Heart left ventricle (tissue), 16 donors: Measurements from ENCODE around the gene TAC1. TPM values are rescaled to one million over a fixed set of nuclear protein-coding genes. Genes with fewer than 3 reads are reported as not detected.

Experiments
- ATAC-seq, 4 donors: fragments of 200-7000 bp; cut with Tn5 transposase; one replicate each; pipeline ENCODE4 v1.9.1; 2020 to 2022; ENCODE audit warnings: moderate library complexity in 4 of 4, mild to moderate bottlenecking in 3 of 4, moderate number of reproducible peaks in 1 of 4
- DNase-seq, 5 donors: peaks; one replicate each; pipeline ENCODE4 v3.0.0-alpha.2; 2020
- H3K27ac ChIP-seq, 12 donors: fragments of 200-600 bp; sonication (generic) in 4 of 12; one replicate each; pipeline versions ENCODE4 v1.5.0 to v1.8.0; 2016 to 2022; ENCODE audit warnings: mild to moderate bottlenecking in 2 of 12
- H3K27me3 ChIP-seq, 9 donors: fragments of 200-600 bp; sonication (generic) in 2 of 9; one replicate each; pipeline versions ENCODE4 v1.5.1 to v1.8.0; 2016 to 2022; ENCODE audit warnings: mild to moderate bottlenecking in 3 of 9
- H3K36me3 ChIP-seq, 9 donors: fragments of 200-600 bp; sonication (generic) in 2 of 9; one replicate each; pipeline versions ENCODE4 v1.5.0 to v1.8.0; 2018 to 2022; ENCODE audit warnings: mild to moderate bottlenecking in 2 of 9
- H3K4me1 ChIP-seq, 12 donors: fragments of 200-600 bp; sonication (generic) in 4 of 12; one replicate each; pipeline versions ENCODE4 v1.5.0 to v1.8.0; 2016 to 2022; ENCODE audit warnings: mild to moderate bottlenecking in 3 of 12
- H3K4me3 ChIP-seq, 12 donors: fragments of 200-600 bp; sonication (generic) in 4 of 12; one replicate each; pipeline versions ENCODE4 v1.5.0 to v1.8.0; 2017 to 2022; ENCODE audit warnings: mild to moderate bottlenecking in 9 of 12, moderate library complexity in 4 of 12
- H3K9me3 ChIP-seq, 12 donors: fragments of 200-600 bp; sonication (generic) in 4 of 12; one replicate each; pipeline versions ENCODE4 v1.5.0 to v1.8.0; 2016 to 2022; ENCODE audit warnings: mild to moderate bottlenecking in 1 of 12
- POLR2A ChIP-seq, 2 donors: fragments of 450-650 bp; IDR thresholded peaks; one replicate each; pipeline ENCODE4 v1.6.1; 2017; ENCODE audit warnings: antibody characterized with exemption in 2 of 2, mild to moderate bottlenecking in 2 of 2, moderate library complexity in 2 of 2
- WGBS, 4 donors: extraction: QIAGEN DNeasy Blood & Tissue Kit in 2 of 4; methylation state at CpG; one replicate each; pipeline versions ENCODE4 v1.1.5 to v1.1.7; 2013 to 2018; 5-methylcytosine and 5-hydroxymethylcytosine counted together
- intact Hi-C, 10 donors: fragments of 100-400 bp; cut with DNase I; formaldehyde crosslinking; loops; one replicate each; pipeline versions ENCODE4 v1.11.1 to v1.14.2; 2022
- polyA plus RNA-seq, 2 donors: library from polyadenylated mRNA; stranded (reverse); fragments of 200-250 nt; gene quantifications; one replicate each; pipeline ENCODE4 v1.2.3, GENCODE V29; 2013
- total RNA-seq, 9 donors: library from RNA; depleted of rRNA in 2 of 9; stranded (reverse); fragments of >200 nt in 2 of 9; fragmentation: NEBNext Ultra II Directional in 3 of 9; extraction: Animal tissue kit (Norgen Biotek cat#: 25700) in 3 of 9; gene quantifications; one replicate each; pipeline versions ENCODE4 v1.1.0 to v1.2.4, GENCODE V29; 2016 to 2023
- TF ChIP-seq, protein P1 (sequence below), 12 donors: fragments of 200-600 bp; sonication (generic) in 4 of 12; IDR thresholded peaks; one replicate each; pipeline versions ENCODE4 v1.5.0 to v1.8.0; 2018 to 2022; ENCODE audit warnings: antibody characterized with exemption in 12 of 12, mild to moderate bottlenecking in 5 of 12
- donor health status: ischemic (EF 13 %, LVEDD 7.1; RV severe dilation, severe dysfunction).
- donor health status: healthy with polysubstance abuse.
- donor health status: DM: no; HTN: yes; CAD: no.
- donor health status: DM: no; HTN: no; CAD: no.
- donor health status: ischemic (EF 25% LVEDD 6.9; RV normal size, moderate dysfunction).
- donor health status: ischemic (EF 25% LVEDD 5.7; RV mildly dilated, moderate dysfunction).
- donor health status: healthy.
- donor health status: DM: yes; HTN: yes; CAD: no.
- donor health status: ischemic (EF 35%, LVEDD 5.7; RV mildly dilated, moderate dysfunction).
- donor health status: nonischemic (EF 11% LVEDD 7.7; RV severe dilation, severe dysfunction).
- donor health status: DM: yes; HTN: yes; CAD: no.
- donor health status: PGD.
- donor health status: ischemic (EF 29% LVEDD 5.4; RV normal size, mild dysfunction).
- donor health status: nonischemic (EF 23%, LVEDD 6.1; RV moderate dilation, normal function).

Gene TAC1
- total and polyA plus RNA-seq, 11 donors, result 0.84 TPM; not detected in 10

DNA sequence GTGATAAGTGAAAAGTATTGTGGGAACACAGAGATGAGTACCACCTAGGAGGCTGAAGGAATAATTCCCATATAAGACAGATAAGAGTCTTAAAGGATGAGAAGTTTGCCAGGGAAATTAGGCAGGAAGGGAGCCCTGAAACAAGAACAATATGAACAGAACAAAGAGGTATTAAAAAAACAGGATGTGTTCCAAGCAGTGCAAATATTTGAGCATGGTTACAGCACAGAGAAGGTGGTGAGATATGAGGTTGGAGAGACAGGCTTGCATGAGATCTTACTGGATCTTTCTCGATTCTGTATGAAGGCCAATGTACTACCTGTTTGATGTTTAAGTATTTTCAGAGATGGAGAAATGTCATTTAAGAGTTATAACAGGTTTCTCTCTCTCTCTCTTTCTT is 20.3 kb downstream of the TAC1 start:
- H3K27me3 ChIP-seq, result no peaks in the 10 kb centered on the region
- DNase-seq (no peak), ATAC-seq (no peak)
- no peaks in the 10 kb centered on the region for H3K36me3 ChIP-seq
- peaks cover 0 to 4% (median 0%) of the 10 kb centered on the region in 12 donors for H3K9me3 ChIP-seq
- WGBS, 4 donors, result 55 to 71% (median 61%) methylated on average over 1 of the region's 1 CpG
- intact Hi-C loops, result no loop called here
- no peaks in the 10 kb centered on the region for H3K4me1 ChIP-seq
- H3K27ac ChIP-seq, result no peak overlapping the region
- H3K4me3 ChIP-seq, result no peak overlapping the region
- TF ChIP-seq, protein P1, sequence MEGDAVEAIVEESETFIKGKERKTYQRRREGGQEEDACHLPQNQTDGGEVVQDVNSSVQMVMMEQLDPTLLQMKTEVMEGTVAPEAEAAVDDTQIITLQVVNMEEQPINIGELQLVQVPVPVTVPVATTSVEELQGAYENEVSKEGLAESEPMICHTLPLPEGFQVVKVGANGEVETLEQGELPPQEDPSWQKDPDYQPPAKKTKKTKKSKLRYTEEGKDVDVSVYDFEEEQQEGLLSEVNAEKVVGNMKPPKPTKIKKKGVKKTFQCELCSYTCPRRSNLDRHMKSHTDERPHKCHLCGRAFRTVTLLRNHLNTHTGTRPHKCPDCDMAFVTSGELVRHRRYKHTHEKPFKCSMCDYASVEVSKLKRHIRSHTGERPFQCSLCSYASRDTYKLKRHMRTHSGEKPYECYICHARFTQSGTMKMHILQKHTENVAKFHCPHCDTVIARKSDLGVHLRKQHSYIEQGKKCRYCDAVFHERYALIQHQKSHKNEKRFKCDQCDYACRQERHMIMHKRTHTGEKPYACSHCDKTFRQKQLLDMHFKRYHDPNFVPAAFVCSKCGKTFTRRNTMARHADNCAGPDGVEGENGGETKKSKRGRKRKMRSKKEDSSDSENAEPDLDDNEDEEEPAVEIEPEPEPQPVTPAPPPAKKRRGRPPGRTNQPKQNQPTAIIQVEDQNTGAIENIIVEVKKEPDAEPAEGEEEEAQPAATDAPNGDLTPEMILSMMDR (IDR thresholded peaks at IDR 0.05), result no peak
- TF ChIP-seq POLR2A (IDR thresholded peaks at IDR 0.05), result no peak

DNA sequence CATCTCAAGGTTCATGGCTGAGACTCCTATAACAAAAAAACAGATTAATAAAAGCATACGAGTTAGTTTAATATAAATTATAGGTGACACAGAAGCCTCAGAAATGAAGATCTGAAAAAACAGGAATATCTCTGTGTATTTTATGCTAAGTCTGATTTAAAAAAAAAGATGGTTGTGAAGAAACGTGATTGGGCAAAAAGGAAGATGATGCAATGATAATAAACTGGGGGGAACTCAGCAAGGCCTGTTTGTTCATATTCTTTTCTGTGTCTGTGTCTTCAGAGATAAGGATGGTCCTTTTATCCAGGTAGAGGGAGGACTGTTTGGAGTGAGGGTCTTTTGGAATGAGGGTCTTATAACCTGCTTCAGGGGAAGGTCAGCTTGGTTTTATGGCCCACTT is 25.9 kb downstream of the TAC1 start:
- intact Hi-C loops, result no loop called here
- H3K27me3 ChIP-seq, result no peaks in the 10 kb centered on the region
- TF ChIP-seq, protein P1 (IDR thresholded peaks at IDR 0.05), result no peak
- no peak for TF ChIP-seq POLR2A (IDR thresholded peaks at IDR 0.05)
- no peak overlapping the region for H3K4me3 ChIP-seq
- DNase-seq (no peak), ATAC-seq (no peak)
- 61 to 76% (median 71%) methylated on average over 2 of the region's 2 CpGs for WGBS, 4 donors
- no peaks in the 10 kb centered on the region for H3K36me3 ChIP-seq
- H3K9me3 ChIP-seq, result no peaks in the 10 kb centered on the region
- no peak overlapping the region for H3K27ac ChIP-seq
- no peaks in the 10 kb centered on the region for H3K4me1 ChIP-seq

DNA sequence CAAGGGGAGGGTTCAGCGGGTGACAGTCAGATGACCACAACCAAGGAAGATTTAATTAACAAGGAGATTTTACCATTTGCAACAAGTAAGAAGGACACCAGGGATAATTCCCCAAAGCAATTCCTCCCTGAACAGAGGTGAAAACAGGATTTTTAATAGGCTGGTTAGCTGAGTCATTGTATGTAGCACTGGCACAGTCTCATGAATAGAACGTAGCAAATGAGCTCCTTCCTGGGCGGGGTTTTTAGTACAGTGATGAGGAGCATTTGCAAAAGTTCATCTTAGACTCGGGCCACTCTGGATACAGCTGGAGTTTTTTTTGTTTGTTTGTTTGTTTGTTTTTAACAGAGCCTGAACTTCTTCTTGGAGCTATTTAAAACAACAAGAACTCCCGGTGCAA is 39.0 kb downstream of the TAC1 start:
- intact Hi-C loops, result no loop called here
- TF ChIP-seq POLR2A (IDR thresholded peaks at IDR 0.05), result no peak
- TF ChIP-seq, protein P1 (IDR thresholded peaks at IDR 0.05), result no peak
- WGBS, 4 donors, result 54 to 68% (median 67%) methylated on average over 4 to 5 of the region's 5 CpGs
- no peaks in the 10 kb centered on the region for H3K9me3 ChIP-seq
- no peaks in the 10 kb centered on the region for H3K4me1 ChIP-seq
- no peaks in the 10 kb centered on the region for H3K36me3 ChIP-seq
- H3K27ac ChIP-seq, result no peak overlapping the region
- no peaks in the 10 kb centered on the region for H3K27me3 ChIP-seq
- ATAC-seq (no peak), DNase-seq (no peak)
- no peak overlapping the region for H3K4me3 ChIP-seq

DNA sequence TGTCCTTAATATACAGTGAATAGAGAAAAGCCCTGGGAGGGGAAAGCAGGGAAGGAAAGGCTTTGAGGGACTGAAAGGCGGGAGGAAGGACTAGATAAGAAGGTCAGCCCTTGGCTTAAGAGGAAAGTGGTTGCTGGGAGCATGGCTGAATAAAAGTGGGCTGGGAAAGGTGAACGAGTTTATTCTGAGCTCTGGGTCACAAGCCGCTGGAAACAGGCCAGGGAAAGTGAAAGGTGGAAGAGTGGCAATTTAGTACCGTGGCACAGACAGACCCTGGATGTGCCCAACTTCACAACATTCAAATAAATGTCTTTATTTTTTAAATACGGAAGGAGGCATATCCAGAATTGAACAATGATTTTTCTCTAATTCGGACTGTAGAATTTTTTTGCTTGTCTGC is 39.7 kb downstream of the TAC1 start:
- no peaks in the 10 kb centered on the region for H3K36me3 ChIP-seq
- H3K27me3 ChIP-seq, result no peaks in the 10 kb centered on the region
- TF ChIP-seq POLR2A (IDR thresholded peaks at IDR 0.05), result no peak
- TF ChIP-seq, protein P1 (IDR thresholded peaks at IDR 0.05), result no peak
- no peaks in the 10 kb centered on the region for H3K4me1 ChIP-seq
- no peak overlapping the region for H3K27ac ChIP-seq
- 53 to 56% (median 55%) methylated on average over 6 of the region's 6 CpGs for WGBS, 4 donors
- intact Hi-C loops, result no loop called here
- no peaks in the 10 kb centered on the region for H3K9me3 ChIP-seq
- DNase-seq (no peak), ATAC-seq (no peak)
- no peak overlapping the region for H3K4me3 ChIP-seq
